HepG2 (cell line): ENCODE results near the gene PLEKHA6. TPM values are rescaled to one million over a fixed set of nuclear protein-coding genes. Genes with fewer than 3 reads are reported as not detected.

Experiments used
- ATAC-seq: fragments of 200-7000 bp; cut with Tn5 transposase; 3 replicates; pipeline ENCODE4 v1.9.1; 2020; ENCODE audit warnings: mild to moderate bottlenecking, moderate library complexity
- BruUV-seq: library from RNA; stranded (reverse); fragments of 400-500 nt; replicated peaks from 2 replicates; lab custom pipeline; 2021; lab: Mats Ljungman, UMichigan
- CTCF ChIA-PET: fragments of 300-600 bp; formaldehyde crosslinking; extraction: SDS; loops from one replicate; lab custom pipeline; 2021; ENCODE audit warnings: low total read pairs, inconsistent platforms, low intra/inter-chr PET ratio; lab: Yijun Ruan, JAX
- POLR2A ChIA-PET: fragments of 350-600 bp; sonication (Branson Sonifier 250); formaldehyde crosslinking; loops from one replicate; lab custom pipeline; 2020; ENCODE audit warnings: antibody characterized with exemption, inconsistent platforms; lab: Yijun Ruan, JAX
- DNase-seq: peaks from one replicate; pipeline ENCODE4 v3.0.0-alpha.2; 2015; ENCODE audit warnings: low spot score
- FAIRE-seq: peaks from 3 replicates; lab custom pipeline; 2011; peaks lifted over from hg19 to GRCh38; lab: Jason Lieb, UNC
- H2AFZ ChIP-seq: one replicate; pipeline ENCODE4 v1.6.1; 2011; ENCODE audit warnings: low read length, inconsistent platforms
- H3K27ac ChIP-seq: fragments of 300-600 bp; 3 replicates; pipeline ENCODE4 v1.8.0; 2011; ENCODE audit warnings: mixed run types, mild to moderate bottlenecking, mixed read lengths, low read length, inconsistent platforms; ENCODE audit not compliant: insufficient read depth; ENCODE audit errors: extremely low read length
- H3K27me3 ChIP-seq, 2 experiments: fragments of 200-600 bp in 1 of 2; 2 replicates in 1 of 2; 3 replicates in 1 of 2; pipeline versions ENCODE4 v1.6.0 to v1.8.0; 2011; ENCODE audit warnings: low read length in 2 of 2, mild to moderate bottlenecking in 2 of 2, moderate library complexity in 2 of 2, inconsistent platforms in 1 of 2; ENCODE audit not compliant: insufficient read depth in 2 of 2, control insufficient read depth in 1 of 2
- H3K36me3 ChIP-seq, 2 experiments: fragments of 200-600 bp in 1 of 2; replicated peaks in 1 of 2; 2 replicates in 1 of 2; 3 replicates in 1 of 2; pipeline versions ENCODE4 v1.5.1 to v1.8.0; 2011; ENCODE audit warnings: low read length in 2 of 2, inconsistent platforms in 1 of 2; ENCODE audit not compliant: insufficient read depth in 2 of 2, control insufficient read depth in 1 of 2
- H3K4me1 ChIP-seq: 2 replicates; pipeline ENCODE4 v1.5.1; 2012; ENCODE audit warnings: low read length, inconsistent platforms; ENCODE audit not compliant: insufficient read depth
- H3K4me2 ChIP-seq: 2 replicates; pipeline ENCODE4 v1.6.0; 2011; ENCODE audit warnings: low read depth, low read length, inconsistent platforms
- H3K4me3 ChIP-seq, 3 experiments: fragments of 200-600 bp in 1 of 3; sonication (generic), shearing (Covaris generic) in 1 of 3; replicated peaks in 1 of 3; 2 replicates each; pipeline ENCODE4 v1.5.1; 2011 to 2016; ENCODE audit warnings: low read length in 3 of 3, inconsistent platforms in 2 of 3, low read depth in 2 of 3, mild to moderate bottlenecking in 2 of 3, control low read depth in 1 of 3, mixed read lengths in 1 of 3; ENCODE audit not compliant: insufficient read depth in 1 of 3
- H3K79me2 ChIP-seq: one replicate; pipeline ENCODE4 v1.6.1; 2011; ENCODE audit warnings: low read length, inconsistent platforms; ENCODE audit not compliant: insufficient read depth
- H3K9ac ChIP-seq: 2 replicates; pipeline ENCODE4 v1.6.0; 2011; ENCODE audit warnings: mild to moderate bottlenecking, low read depth, low read length, inconsistent platforms; ENCODE audit not compliant: insufficient read depth
- H3K9me3 ChIP-seq: 2 replicates; pipeline ENCODE4 v1.5.1; 2012; ENCODE audit warnings: mild to moderate bottlenecking, low read length
- H4K20me1 ChIP-seq: 2 replicates; pipeline ENCODE4 v1.6.0; 2011; ENCODE audit warnings: inconsistent platforms, mild to moderate bottlenecking, low read length, moderate library complexity; ENCODE audit not compliant: insufficient read depth
- KMT2B ChIP-seq: IDR thresholded peaks from 2 replicates; pipeline ENCODE4 v1.6.1; 2016; ENCODE audit warnings: missing genetic modification reagents, missing compliant biosample characterization
- U2AF2 ChIP-seq: fragments of 200-400 bp; formaldehyde crosslinking; IDR thresholded peaks from 2 replicates; pipeline ENCODE4 v1.6.1; 2017; ENCODE audit warnings: low read depth, mild to moderate bottlenecking, low read length
- ZNF33B ChIP-seq: sonication (generic); formaldehyde crosslinking; IDR thresholded peaks from 2 replicates; pipeline ENCODE4 v1.5.1; 2020; ENCODE audit warnings: mild to moderate bottlenecking, missing genetic modification reagents
- ZNF816 ChIP-seq: sonication (generic); formaldehyde crosslinking; IDR thresholded peaks from 2 replicates; pipeline ENCODE4 v1.8.0; 2022; ENCODE audit warnings: missing genetic modification reagents, mild to moderate bottlenecking, borderline replicate concordance
- WGBS: methylation state at CpG from one replicate; pipeline ENCODE4 v1.1.6; 2017; ENCODE audit warnings: low lambda C conversion rate; 5-methylcytosine and 5-hydroxymethylcytosine counted together
- in situ Hi-C: cut with HindIII; loops from 2 replicates; pipeline ENCODE4 v1.10.0; 2017; ENCODE audit warnings: low pct_unique_long_range_greater_than_20kb; ENCODE audit not compliant: extremely low pct_ligation_motif_present
- intact Hi-C: fragments of 100-400 bp; cut with micrococcal nuclease; formaldehyde crosslinking; loops from one replicate; pipeline ENCODE4 v1.10.0; 2022; ENCODE audit not compliant: unreplicated experiment
- polyA plus RNA-seq, 8 experiments: library from polyadenylated mRNA; depleted of rRNA in 3 of 8; stranded (reverse) in 7 of 8; unstranded in 1 of 8; fragments of >200 nt; fragmentation: Illumina TruSeq in 4 of 8; extraction: Trizol in 4 of 8; gene quantifications; 2 replicates each; pipeline versions ENCODE4 v1.2.1 to v1.2.3, GENCODE V29; 2011 to 2016; ENCODE audit warnings: low read depth in 4 of 8, missing spikeins in 1 of 8, mixed read lengths in 1 of 8; ENCODE audit not compliant: insufficient read depth in 1 of 8
- total RNA-seq, 5 experiments: library from RNA; depleted of rRNA; stranded (reverse); fragments of >200 nt; fragmentation: Illumina TruSeq; extraction: Trizol; gene quantifications; 2 replicates each; pipeline ENCODE4 v1.2.3, GENCODE V29; 2016; ENCODE audit warnings: low read depth in 1 of 5

Gene PLEKHA6
- total and polyA plus RNA-seq, 2 of the 13 experiments (the other 11 are each of a cell fraction or from before 2014, with no cell fraction given): 5.3 to 11.4 TPM

DNA sequence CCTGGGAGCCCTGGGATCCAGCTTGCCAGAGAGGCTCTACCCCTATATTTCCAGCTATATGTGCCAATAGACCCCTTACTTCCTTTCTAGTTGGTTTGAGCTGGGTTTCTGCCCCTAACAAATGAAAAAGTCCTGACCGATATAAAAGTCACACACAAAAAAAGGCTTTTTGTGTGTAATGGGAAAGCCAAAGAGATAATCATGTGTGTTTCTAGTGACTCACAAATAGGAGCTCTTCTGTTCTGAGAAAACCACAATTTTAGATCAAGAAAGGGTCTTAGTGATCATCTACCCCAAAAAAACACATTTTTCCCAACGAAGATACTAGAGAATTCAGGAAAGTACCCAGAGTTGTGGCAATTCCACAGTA lies 23.0 kb upstream of the PLEKHA6 start:
- 45% methylated on average over 2 of the region's 2 CpGs for WGBS
- DNase-seq (no peak), ATAC-seq (no peak), FAIRE-seq (no peak)
- POLR2A ChIA-PET: no interaction called here
- no peaks in the 10 kb centered on the region; a peak in 1 of 5 replicates for H3K27me3 ChIP-seq
- H4K20me1 ChIP-seq: no peaks in the 10 kb centered on the region
- no peak overlapping the region for H3K4me2 ChIP-seq
- H3K9me3 ChIP-seq: no peaks in the 10 kb centered on the region
- H3K36me3 ChIP-seq: no peaks in the 10 kb centered on the region
- H3K4me1 ChIP-seq: peaks cover 42% of the 10 kb centered on the region
- in situ Hi-C loops: no loop called here
- TF ChIP-seq ZNF33B (CRISPR knock-in tag): no peak
- TF ChIP-seq, all 625 proteins: peak for 0
- Histone ChIP-seq H3K79me2 (peaks cover 5% of the 10 kb centered on the region), H3K9ac (no peak overlapping the region), H3K27ac (no peak overlapping the region), H2AFZ (no peak overlapping the region), H3K4me3 (no peak overlapping the region)
- no TSS peak for BruUV-seq
- CTCF ChIA-PET: no interaction called here
- intact Hi-C loops: no loop called here

DNA sequence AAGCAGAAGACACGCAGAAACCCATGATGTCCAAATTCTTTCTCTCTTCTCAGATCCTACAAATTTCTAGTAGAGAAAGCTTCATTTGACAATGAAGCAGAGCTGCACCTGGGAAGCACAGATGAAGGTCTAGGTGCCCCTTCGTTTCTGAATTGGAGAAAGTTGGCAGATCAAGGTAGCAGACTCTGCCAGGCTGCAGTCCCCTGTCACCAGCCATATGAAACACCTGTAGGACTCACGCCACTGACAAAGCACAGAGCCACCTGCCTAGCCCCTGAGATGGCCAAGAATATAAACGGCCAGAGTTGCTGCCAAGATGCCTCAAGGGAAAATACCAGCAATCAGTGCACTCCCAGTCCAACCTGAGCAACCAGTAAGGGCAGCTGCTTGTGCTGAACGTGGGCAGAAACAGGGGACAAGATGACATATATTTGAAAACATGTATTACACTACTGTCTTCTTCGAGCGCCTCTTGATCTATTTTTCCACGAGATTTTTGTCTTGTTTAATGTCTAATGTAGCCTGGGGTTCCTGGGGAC lies 20.6 kb upstream of the PLEKHA6 start:
- H3K27me3 ChIP-seq: no peaks in the 10 kb centered on the region; a peak in 1 of 5 replicates
- CTCF ChIA-PET: no interaction called here

More for the DNA sequence above, 20.6 kb upstream of the PLEKHA6 start:
- Histone ChIP-seq H4K20me1 (no peaks in the 10 kb centered on the region; the same call in 1 of the 2 replicates), H3K9ac (no peak overlapping the region), H3K4me2 (no peak overlapping the region), H3K79me2 (peaks cover 21% of the 10 kb centered on the region), H3K4me1 (peaks cover 64% of the 10 kb centered on the region), H3K27ac (no peak overlapping the region), H3K9me3 (no peaks in the 10 kb centered on the region), H3K36me3 (no peaks in the 10 kb centered on the region), H3K4me3 (no peak overlapping the region), H2AFZ (no peak overlapping the region)
- intact Hi-C loops (no loop called here), in situ Hi-C loops (no loop called here)
- DNase-seq (no peak), FAIRE-seq (no peak), ATAC-seq (no peak)
- POLR2A ChIA-PET: no interaction called here
- BruUV-seq: no TSS peak
- no peak for TF ChIP-seq ZNF816 (CRISPR knock-in tag)
- TF ChIP-seq KMT2B: no peak
- TF ChIP-seq U2AF2: no peak
- 83% methylated on average over 8 of the region's 8 CpGs for WGBS
